Measurements from ENCODE around the gene CDKN2D.

CDKN2D gene

DNA sequence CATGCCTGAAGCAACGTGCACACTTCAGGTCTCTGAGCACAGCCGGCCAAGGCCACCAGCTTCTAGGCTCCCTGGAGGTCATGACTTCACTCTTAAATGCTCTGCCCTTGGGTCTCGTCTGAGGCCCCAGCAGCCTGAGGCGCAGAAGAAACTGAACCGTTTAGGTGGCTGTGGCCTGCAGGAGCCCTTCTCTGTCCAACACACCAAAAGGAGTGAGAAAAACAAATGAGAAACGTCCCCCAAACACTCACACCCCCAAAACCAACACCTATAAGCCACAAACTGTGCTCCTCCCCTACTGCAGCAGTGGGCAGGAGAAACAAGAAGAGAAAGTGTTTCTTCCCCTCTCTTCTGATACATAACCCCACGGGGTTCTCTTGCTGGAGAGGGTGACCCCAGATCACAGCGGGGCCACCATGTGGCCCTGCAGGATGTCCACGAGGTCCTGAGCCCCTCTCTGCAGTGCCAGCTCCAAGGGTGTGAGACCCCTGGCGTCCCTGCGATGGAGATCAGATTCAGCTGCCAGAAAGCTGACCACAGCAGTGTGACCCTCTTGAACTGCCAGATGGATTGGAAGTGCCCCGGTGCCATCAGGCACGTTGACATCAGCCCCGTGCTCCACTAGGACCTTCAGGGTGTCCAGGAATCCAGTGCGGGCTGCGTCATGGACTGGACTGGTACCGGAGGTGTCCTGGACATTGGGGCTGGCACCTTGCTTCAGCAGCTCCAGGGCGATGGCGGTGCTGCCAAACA lies 1.9 kb downstream of the CDKN2D start:
- Mint-ChIP-seq H3K27ac (peak overlapping the region; percentile 94), H3K9me3 (no peaks in the 10 kb centered on the region), H3K4me1 (ENCODE audit: low read depth) (peaks cover 43% of the 10 kb centered on the region), H3K36me3 (ENCODE audit: low read depth) (peaks cover 52% of the 10 kb centered on the region), H3K27me3 (no peaks in the 10 kb centered on the region), H3K4me3 (peak overlapping the region; percentile 91)
- DNase-seq, result peak; percentile 73

DNA sequence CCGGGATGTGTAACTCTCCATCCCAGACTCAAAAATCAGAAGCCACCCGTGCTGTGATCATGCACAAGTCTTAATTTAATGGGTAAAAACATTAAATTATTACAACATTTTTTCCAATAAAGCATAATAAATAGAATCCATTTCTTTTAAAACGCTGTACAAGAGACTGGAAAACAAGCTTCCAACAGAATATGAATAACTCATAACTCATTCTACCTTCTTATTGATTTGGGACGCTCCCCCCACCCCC lies 2.4 kb downstream of the CDKN2D start:
- H3K9me3 Mint-ChIP-seq, result no peaks in the 10 kb centered on the region
- H3K36me3 Mint-ChIP-seq (ENCODE audit: low read depth), result peaks cover 57% of the 10 kb centered on the region
- peak overlapping the region; percentile 94 for H3K27ac Mint-ChIP-seq
- no peaks in the 10 kb centered on the region for H3K27me3 Mint-ChIP-seq
- DNase-seq, result no peak
- H3K4me1 Mint-ChIP-seq (ENCODE audit: low read depth), result peaks cover 48% of the 10 kb centered on the region
- peak overlapping the region; percentile 91 for H3K4me3 Mint-ChIP-seq

DNA sequence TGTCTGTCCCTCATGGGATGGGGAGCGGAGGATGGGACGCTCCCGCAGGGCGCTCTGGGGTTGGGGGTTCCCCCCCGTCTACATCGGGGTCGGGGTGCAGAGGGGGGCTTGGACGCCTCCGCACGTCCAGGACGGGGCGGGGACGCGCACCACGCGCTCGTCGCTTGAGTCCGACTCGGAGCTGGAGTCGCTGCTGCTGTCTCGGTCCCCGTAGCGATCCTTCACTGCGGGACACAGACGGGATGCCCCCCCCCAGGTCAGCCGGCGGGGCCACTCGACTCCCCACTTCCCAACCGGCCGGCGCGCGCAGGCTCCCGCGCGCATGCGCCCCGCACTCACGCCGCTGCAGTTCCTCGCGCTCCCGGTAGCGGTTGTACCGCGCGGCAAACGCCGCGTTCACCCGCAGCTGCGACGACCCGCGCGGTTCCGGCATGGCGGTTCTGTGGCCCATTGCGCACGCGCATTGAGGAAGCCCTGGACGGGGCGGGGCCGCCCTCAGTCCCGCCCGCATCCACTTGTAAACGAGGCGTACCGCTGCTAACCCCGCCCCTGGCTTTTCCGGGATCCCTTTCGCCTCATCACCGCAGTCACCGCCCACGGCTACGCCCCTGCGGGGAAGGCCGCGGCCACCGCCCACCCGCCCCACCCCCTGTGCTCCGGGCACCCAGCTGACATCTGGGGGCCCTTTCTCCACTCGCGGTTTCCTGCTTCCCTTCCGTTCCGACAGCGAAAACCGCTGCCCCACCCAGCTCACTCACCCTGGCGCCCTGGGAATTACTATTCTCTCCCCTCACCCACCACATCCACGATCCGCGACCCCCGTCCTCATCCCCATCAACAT lies 3.0 kb downstream of the CDKN2D start, which contains the start of gene KRI1:
Gene KRI1 (minus strand): TSS at position 444 of the 841 bp plus-strand sequence. CDS start 11 bp downstream, at position 433.
- H3K4me3 Mint-ChIP-seq, result peak within 1 kb of the TSS; percentile 91
- no peaks in the 10 kb centered on the region for H3K27me3 Mint-ChIP-seq
- peaks cover 62% of the 10 kb centered on the region for H3K36me3 Mint-ChIP-seq (ENCODE audit: low read depth)
- H3K4me1 Mint-ChIP-seq (ENCODE audit: low read depth), result peaks cover 53% of the 10 kb centered on the region
- no peaks in the 10 kb centered on the region for H3K9me3 Mint-ChIP-seq
- peak; percentile 99 for DNase-seq
- H3K27ac Mint-ChIP-seq, result peak within 1 kb of the TSS; percentile 94

DNA sequence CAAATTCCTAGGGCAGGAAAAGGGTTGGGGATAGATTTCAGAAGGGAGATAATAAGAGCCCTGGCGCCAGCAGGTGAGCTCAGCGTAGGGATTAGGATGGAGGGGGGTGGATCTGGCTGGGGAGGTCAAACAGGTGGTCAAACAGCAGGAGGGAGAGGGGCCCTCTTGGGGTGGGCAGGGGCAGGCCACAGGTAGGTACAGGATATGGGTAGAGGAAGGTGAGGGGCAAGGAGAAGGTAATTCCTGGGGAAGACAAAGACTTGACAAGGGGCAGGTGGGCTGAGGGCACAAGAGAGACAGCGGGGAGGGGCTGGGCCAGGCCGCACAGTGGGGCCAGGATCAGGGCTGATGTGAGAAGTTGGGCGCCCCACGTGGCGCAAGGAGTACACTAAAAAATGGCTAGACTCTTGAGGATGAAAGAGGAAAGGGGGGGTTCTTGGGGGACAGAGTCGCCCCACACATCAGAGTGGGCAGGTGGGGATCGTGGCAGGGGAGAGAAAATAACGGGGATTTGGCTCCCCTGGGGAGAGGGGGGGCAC lies 3.7 kb downstream of the CDKN2D start:
- peak; percentile 75 for DNase-seq
- Mint-ChIP-seq H3K36me3 (ENCODE audit: low read depth) (peaks cover 69% of the 10 kb centered on the region), H3K27me3 (no peaks in the 10 kb centered on the region), H3K27ac (peak overlapping the region; percentile 94), H3K4me3 (peak overlapping the region; percentile 91), H3K4me1 (ENCODE audit: low read depth) (peaks cover 51% of the 10 kb centered on the region), H3K9me3 (no peaks in the 10 kb centered on the region)

DNA sequence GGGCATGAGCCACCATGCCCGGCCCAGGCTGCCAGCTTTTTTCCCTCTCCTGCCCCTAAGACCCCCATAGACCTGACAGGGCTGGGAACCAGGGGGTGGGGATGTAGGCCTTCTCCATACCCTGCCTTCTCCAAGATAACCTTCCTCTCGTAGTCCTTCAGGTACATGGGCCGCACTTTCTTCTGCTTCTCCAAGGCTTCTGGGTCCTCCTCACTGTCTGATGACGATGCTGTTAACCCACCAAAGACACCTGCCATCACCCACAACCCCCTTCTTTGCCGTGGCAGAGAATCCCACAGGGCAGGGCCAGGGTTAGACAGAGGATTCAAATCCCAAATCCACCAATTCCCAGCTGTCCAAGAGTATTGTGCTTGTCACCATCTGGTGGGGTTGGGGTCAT lies 6.2 kb downstream of the CDKN2D start:
- Mint-ChIP-seq H3K27me3 (no peaks in the 10 kb centered on the region), H3K4me3 (no peak overlapping the region), H3K4me1 (ENCODE audit: low read depth) (peaks cover 42% of the 10 kb centered on the region), H3K9me3 (no peaks in the 10 kb centered on the region), H3K27ac (peak overlapping the region; percentile 76), H3K36me3 (ENCODE audit: low read depth) (peaks cover 81% of the 10 kb centered on the region)
- DNase-seq, result no peak

DNA sequence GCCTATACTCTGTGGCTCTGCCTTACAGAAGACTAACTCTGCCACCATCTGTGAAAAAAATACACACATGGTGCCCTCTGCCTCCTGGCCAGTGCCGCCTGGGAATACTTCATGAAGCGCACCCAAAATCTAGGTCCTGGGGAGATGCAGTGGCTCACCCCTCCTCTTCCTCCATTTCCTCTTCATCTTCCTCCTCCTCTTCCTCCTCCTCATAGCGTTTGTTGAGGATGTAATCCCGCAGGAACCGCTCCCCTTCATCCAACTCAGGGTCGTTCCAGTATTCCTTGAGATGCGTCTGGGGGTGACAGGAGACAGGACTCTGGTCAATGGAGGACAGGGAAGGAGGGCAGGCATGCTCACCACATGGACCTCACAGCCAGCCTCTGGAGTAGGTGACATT lies 8.6 kb downstream of the CDKN2D start:
- Mint-ChIP-seq H3K27ac (peak overlapping the region; percentile 9), H3K4me1 (ENCODE audit: low read depth) (peaks cover 38% of the 10 kb centered on the region), H3K36me3 (ENCODE audit: low read depth) (peaks cover 82% of the 10 kb centered on the region)

DNA sequence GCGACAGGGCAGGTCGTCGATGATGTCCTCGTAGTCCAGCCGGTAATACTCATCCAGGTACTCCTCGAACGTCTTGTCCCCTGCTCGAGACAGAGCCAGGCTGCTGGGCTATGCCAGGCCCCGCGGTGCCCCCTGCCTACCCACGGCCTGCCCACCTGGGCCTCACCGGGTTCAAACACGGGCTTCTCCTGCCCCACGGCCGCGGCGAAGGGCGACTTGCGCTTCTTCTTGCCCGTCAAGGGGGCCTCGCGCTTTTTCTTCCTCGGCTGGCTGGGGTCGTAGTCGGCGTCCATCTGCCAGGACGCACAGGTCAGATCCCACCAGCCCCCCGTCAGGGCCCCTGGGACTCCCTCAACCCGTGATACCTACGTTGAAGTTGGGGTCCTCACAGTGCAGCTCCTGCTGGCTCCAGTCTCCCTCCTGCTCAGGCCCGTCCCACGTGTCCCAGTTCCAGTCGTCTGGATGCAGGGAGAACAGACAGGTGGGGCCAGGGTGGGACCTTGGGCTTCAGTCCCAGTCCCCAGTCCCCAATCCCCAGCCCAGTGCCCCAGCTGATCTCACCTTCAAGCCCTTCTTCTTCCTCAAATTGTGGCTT lies 11.1 kb downstream of the CDKN2D start:
- H3K9me3 Mint-ChIP-seq, result no peaks in the 10 kb centered on the region
- no peak for DNase-seq
- H3K4me3 Mint-ChIP-seq, result no peak overlapping the region
- peaks cover 94% of the 10 kb centered on the region for H3K36me3 Mint-ChIP-seq (ENCODE audit: low read depth)
- H3K27me3 Mint-ChIP-seq, result no peaks in the 10 kb centered on the region
- peak overlapping the region; percentile 82 for H3K27ac Mint-ChIP-seq
- H3K4me1 Mint-ChIP-seq (ENCODE audit: low read depth), result peaks cover 52% of the 10 kb centered on the region

More for the DNA sequence above, 8.6 kb downstream of the CDKN2D start:
- DNase-seq, result no peak
- H3K9me3 Mint-ChIP-seq, result no peaks in the 10 kb centered on the region
- H3K4me3 Mint-ChIP-seq, result no peak overlapping the region
- H3K27me3 Mint-ChIP-seq, result no peaks in the 10 kb centered on the region

DNA sequence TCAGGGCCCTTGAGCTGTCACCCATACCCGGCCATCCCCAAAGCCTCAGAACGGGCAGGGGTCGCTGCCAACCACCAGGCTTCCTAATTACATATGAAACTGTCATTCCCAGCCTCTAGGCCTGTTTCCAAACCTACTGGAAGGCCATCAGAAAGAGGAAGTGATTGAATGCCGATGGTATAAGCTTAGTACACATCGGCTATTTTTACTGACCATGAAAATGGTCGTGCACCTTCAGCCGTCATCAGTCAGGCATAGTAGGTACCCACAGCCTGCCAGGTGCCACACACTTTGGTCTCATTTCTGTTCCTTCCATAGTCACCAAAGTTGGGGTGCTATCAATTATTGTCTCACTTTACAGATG lies 13.2 kb downstream of the CDKN2D start:
- no peaks in the 10 kb centered on the region for H3K27me3 Mint-ChIP-seq

DNA sequence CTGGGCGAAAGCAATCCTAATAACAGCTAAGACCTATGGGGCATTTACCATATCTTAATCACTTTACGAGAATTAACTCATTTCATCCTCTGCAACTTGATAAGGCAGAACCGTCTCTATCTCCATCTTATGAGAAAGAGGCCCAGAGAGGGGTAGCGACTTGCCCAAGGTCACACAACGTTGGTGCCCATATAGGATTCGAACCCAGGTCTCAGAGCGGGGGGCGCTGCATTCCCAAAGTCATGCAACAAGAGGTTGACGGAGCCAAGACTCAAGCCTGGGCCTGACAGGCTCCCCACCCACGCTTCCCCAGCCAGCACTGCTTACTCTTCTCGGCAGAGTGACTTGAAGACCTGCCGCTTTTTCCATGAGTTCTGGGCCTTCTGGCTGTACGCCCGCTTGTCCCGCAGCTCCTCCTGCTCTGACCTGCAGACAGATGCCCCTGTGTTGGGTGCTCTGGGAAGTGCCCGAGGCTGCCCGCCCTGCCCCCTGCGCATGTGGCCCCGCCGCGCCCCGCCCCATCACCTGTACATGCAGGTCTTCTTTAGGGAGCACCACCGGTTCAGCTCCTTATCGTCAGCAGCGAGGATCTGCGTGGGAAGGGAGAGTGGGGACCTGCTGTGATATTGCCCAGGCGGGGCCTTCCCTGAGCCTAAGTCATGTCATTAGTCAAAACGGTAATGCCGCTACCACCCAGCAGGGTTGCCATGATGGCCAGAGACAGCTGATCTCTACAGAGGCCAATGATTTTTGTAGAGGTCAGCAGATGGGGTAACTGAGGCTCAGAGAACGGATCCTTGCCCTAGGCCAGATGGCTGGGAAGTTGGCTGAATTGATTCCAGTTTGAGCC lies 13.8 kb downstream of the CDKN2D start:
- peaks cover 94% of the 10 kb centered on the region for H3K36me3 Mint-ChIP-seq (ENCODE audit: low read depth)
- peak overlapping the region; percentile 93 for H3K27ac Mint-ChIP-seq
- H3K9me3 Mint-ChIP-seq, result no peaks in the 10 kb centered on the region
- no peak overlapping the region for H3K4me3 Mint-ChIP-seq
- H3K4me1 Mint-ChIP-seq (ENCODE audit: low read depth), result peaks cover 54% of the 10 kb centered on the region
- no peak for DNase-seq
- H3K27me3 Mint-ChIP-seq, result no peaks in the 10 kb centered on the region

More for the DNA sequence above, 13.2 kb downstream of the CDKN2D start:
- Mint-ChIP-seq H3K4me1 (ENCODE audit: low read depth) (peaks cover 49% of the 10 kb centered on the region), H3K4me3 (no peak overlapping the region), H3K9me3 (no peaks in the 10 kb centered on the region), H3K27ac (peak overlapping the region; percentile 93), H3K36me3 (ENCODE audit: low read depth) (peaks cover 94% of the 10 kb centered on the region)
- no peak for DNase-seq

DNA sequence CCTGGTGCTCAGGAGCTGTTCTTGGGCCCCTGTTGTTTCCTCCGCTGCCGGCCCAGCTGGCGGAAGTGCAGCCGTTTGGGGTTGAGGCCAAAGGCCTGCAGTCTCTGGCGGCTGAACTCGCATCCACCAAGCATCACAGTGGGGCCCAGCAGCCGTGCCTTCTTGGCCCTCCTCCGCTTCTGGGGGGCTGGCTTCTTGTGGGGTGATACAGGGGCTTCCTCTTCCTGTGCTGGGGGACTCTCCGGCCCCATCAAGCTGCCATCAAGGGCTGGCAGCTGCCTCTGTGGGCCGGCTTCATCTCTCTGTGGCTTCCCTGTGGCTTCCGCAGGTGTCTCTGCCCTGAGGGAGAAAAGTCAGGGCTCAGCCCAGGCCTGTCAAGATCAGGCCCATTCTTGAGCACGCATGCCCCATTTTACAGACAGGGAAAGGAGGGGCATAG lies 14.8 kb downstream of the CDKN2D start:
- DNase-seq, result peak; percentile 64
- Mint-ChIP-seq H3K4me3 (peak overlapping the region; percentile 51), H3K9me3 (no peaks in the 10 kb centered on the region)

DNA sequence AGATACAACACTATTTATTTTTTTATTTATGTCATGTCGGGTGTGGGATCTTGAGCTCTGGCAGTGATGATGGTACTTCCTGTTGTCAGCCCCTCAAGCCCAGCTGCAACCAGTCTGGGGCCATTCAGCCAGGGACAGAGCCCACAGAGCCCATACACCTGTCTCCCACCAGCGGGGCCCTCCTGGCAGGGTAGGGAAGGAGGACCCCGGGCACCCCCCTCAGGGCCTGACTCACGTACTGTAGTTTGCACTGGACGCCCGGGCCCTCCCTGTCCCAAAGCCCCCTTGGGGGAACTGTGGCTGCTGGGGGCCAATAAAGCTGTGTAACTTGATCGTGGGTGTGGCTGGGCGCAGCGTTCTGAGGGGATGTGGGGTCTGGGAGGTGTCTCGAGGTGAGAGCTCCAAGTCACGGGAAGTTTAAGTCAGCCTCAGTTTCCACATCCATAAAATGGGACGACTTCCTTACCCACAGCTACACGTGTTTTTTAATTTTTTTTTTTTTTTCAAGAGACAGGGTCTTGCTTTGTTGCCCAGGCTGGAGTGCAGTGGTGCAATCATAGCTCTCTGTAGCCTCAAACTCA lies 15.6 kb downstream of the CDKN2D start:
- peak; percentile 41 for DNase-seq
- peak overlapping the region; percentile 51 for H3K4me3 Mint-ChIP-seq
- peaks cover 93% of the 10 kb centered on the region for H3K36me3 Mint-ChIP-seq (ENCODE audit: low read depth)
- H3K27me3 Mint-ChIP-seq, result no peaks in the 10 kb centered on the region
- H3K4me1 Mint-ChIP-seq (ENCODE audit: low read depth), result peaks cover 51% of the 10 kb centered on the region
- no peaks in the 10 kb centered on the region for H3K9me3 Mint-ChIP-seq
- H3K27ac Mint-ChIP-seq, result peak overlapping the region; percentile 93

More for the DNA sequence above, 14.8 kb downstream of the CDKN2D start:
- Mint-ChIP-seq H3K4me1 (ENCODE audit: low read depth) (peaks cover 54% of the 10 kb centered on the region), H3K27me3 (no peaks in the 10 kb centered on the region), H3K27ac (peak overlapping the region; percentile 93), H3K36me3 (ENCODE audit: low read depth) (peaks cover 93% of the 10 kb centered on the region)

DNA sequence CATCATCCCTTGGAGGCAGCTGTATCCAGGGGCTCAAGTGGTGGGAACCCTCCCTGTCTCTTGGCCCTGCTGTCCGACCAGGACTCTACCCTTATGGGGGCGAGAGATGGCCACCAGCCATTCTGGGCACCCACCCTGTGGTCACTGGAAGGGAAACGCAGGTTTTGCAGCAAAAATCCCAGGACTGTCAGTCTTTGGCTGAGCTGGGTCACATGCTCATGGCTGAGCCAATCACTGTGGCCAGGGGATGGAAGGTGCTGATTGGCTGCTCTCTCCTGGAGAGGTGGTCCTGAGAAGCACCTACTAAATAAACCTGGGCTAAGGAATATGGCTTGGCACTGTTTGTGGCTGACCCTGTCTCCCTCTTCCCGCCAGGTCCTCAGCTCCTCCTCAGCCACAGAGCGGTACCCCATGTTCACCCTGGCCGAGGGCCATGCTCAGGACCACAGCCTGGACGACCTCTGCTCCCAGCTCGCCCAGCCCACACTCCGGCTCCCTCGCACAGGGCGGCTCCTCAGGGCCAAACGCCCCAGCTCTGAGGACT lies 16.2 kb downstream of the CDKN2D start:
- Mint-ChIP-seq H3K27me3 (no peaks in the 10 kb centered on the region), H3K4me1 (ENCODE audit: low read depth) (peaks cover 49% of the 10 kb centered on the region), H3K27ac (peak overlapping the region; percentile 93), H3K9me3 (no peaks in the 10 kb centered on the region), H3K36me3 (ENCODE audit: low read depth) (peaks cover 89% of the 10 kb centered on the region), H3K4me3 (no peak overlapping the region)
- peak; percentile 59 for DNase-seq

DNA sequence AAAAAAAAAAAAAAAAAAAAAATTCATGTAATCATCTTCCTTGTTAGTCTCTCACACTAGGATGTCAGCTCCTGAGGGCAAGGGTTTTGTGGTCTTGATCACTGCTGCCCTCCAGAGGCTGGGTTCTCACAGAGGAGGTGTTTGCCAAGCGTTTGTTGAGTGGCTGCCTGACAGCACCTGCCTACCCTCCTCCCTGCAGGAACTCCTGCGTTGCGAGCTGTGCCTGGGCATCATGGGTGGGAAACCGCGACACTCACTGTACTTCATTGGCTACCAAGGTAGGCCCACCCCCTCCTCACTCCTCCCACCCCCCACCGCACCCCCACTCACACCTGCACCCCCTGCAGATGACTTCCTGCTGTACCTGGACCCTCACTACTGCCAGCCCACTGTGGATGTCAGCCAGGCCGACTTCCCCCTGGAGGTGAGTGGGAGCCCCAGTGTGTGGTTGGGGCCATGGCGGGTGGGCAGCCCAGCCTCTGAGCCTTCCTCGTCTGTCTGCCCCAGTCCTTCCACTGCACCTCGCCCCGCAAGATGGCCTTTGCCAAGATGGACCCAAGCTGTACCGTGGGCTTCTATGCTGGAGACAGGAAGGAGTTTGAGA lies 17.0 kb downstream of the CDKN2D start:
- H3K27ac Mint-ChIP-seq, result peak overlapping the region; percentile 83
- H3K36me3 Mint-ChIP-seq (ENCODE audit: low read depth), result peaks cover 90% of the 10 kb centered on the region
- H3K9me3 Mint-ChIP-seq, result no peaks in the 10 kb centered on the region
- no peak overlapping the region for H3K4me3 Mint-ChIP-seq
- H3K4me1 Mint-ChIP-seq (ENCODE audit: low read depth), result peaks cover 51% of the 10 kb centered on the region
- DNase-seq, result peak; percentile 62
- H3K27me3 Mint-ChIP-seq, result no peaks in the 10 kb centered on the region
